GM19438 (cell line): ENCODE data around the gene GASK1A.

Experiments used
- ATAC-seq: cut with Tn5 transposase; IDR thresholded peaks from one replicate; pipeline ENCODE4 v1.9.1; 2021; ENCODE audit warnings: low read depth; ENCODE audit not compliant: unreplicated experiment

The GASK1A gene

GRCh38 chr3:43012174-43012573 is 33.1 kb downstream of the GASK1A start:
- no peak for ATAC-seq

- ATAC-seq = no peak
Measured at GRCh38 chr3:43013256-43013655, 34.1 kb downstream of the GASK1A start.

- ATAC-seq = no peak
Measured at GRCh38 chr3:43013743-43014155, 34.6 kb downstream of the GASK1A start.

GRCh38 chr3:43014241-43014640 is 35.1 kb downstream of the GASK1A start:
- no peak for ATAC-seq

- ATAC-seq = no peak
Measured at GRCh38 chr3:43014956-43015355, 35.8 kb downstream of the GASK1A start.

GRCh38 chr3:43015572-43015971 is 36.5 kb downstream of the GASK1A start:
- ATAC-seq = no peak

- ATAC-seq = no peak
Measured at GRCh38 chr3:43015991-43016865, 37.1 kb downstream of the GASK1A start.

- no peak for ATAC-seq
Measured at GRCh38 chr3:43017004-43017403, 37.9 kb downstream of the GASK1A start.

- no peak for ATAC-seq
Measured at GRCh38 chr3:43017593-43018195, 38.6 kb downstream of the GASK1A start.

- ATAC-seq = no peak
Measured at GRCh38 chr3:43018246-43018645, 39.1 kb downstream of the GASK1A start.

- no peak for ATAC-seq
Measured at GRCh38 chr3:43019006-43019809, 40.1 kb downstream of the GASK1A start.

GRCh38 chr3:43019826-43020225 is 40.7 kb downstream of the GASK1A start:
- ATAC-seq = no peak

GRCh38 chr3:43021186-43021585 is 42.1 kb downstream of the GASK1A start:
- no peak for ATAC-seq

GRCh38 chr3:43022121-43022520 is 43.0 kb downstream of the GASK1A start:
- ATAC-seq = no peak

- ATAC-seq = no peak
Measured at GRCh38 chr3:43023066-43023465, 44.0 kb downstream of the GASK1A start.

GRCh38 chr3:43023746-43024145 is 44.6 kb downstream of the GASK1A start:
- no peak for ATAC-seq

GRCh38 chr3:43024181-43024885 is 45.2 kb downstream of the GASK1A start:
- ATAC-seq = no peak

- ATAC-seq = no peak
Measured at GRCh38 chr3:43025423-43025822, 46.3 kb downstream of the GASK1A start.

GRCh38 chr3:43028001-43028400 is 48.9 kb downstream of the GASK1A start:
- ATAC-seq = no peak

GRCh38 chr3:43028678-43029490 is 49.8 kb downstream of the GASK1A start:
- ATAC-seq = no peak
